Epithelial cell of proximal tubule (primary cell): Measurements from ENCODE around the gene CACNB2. TPM values are rescaled to one million over a fixed set of nuclear protein-coding genes. Genes with fewer than 3 reads are reported as not detected.

Experiments
- DNase-seq: peaks from one replicate; pipeline ENCODE4 v3.0.0-alpha.2; 2011; ENCODE audit warnings: low read depth
- H3K4me3 ChIP-seq: 2 replicates; pipeline ENCODE4 v1.5.1; 2011; ENCODE audit warnings: low read depth, mild to moderate bottlenecking, low read length
- CTCF ChIP-seq: conservative IDR thresholded peaks from 2 replicates; pipeline ENCODE4 v1.5.1; 2012; ENCODE audit warnings: low read depth, mild to moderate bottlenecking, low read length
- total RNA-seq: library from RNA; depleted of rRNA; stranded (reverse); fragments of >200 nt; gene quantifications from 2 replicates; pipeline ENCODE4 v1.2.3, GENCODE V29; 2015

CACNB2 gene
- total RNA-seq, 1 donor from 2014 or later = not detected

GRCh38 chr10:18401416-18402195 is 261.4 kb downstream of the CACNB2 start:
- H3K4me3 ChIP-seq = no peak overlapping the region
- TF ChIP-seq CTCF = no peak
- no peak for DNase-seq

- no peak for TF ChIP-seq CTCF
- DNase-seq = no peak
- no peak overlapping the region for H3K4me3 ChIP-seq
Measured at GRCh38 chr10:18402853-18403252, 262.6 kb downstream of the CACNB2 start.

GRCh38 chr10:18404530-18404929 is 264.3 kb downstream of the CACNB2 start:
- H3K4me3 ChIP-seq = no peak overlapping the region
- TF ChIP-seq CTCF = no peak
- DNase-seq = no peak

- DNase-seq = no peak
- no peak for TF ChIP-seq CTCF
- H3K4me3 ChIP-seq = no peak overlapping the region
Measured at GRCh38 chr10:18406136-18406535, 265.9 kb downstream of the CACNB2 start.

- TF ChIP-seq CTCF = no peak
- no peak for DNase-seq
- no peak overlapping the region for H3K4me3 ChIP-seq
Measured at GRCh38 chr10:18409599-18410397, 269.6 kb downstream of the CACNB2 start.

- H3K4me3 ChIP-seq = no peak overlapping the region
- TF ChIP-seq CTCF = no peak
- no peak for DNase-seq
Measured at GRCh38 chr10:18414061-18414460, 273.8 kb downstream of the CACNB2 start.
